NCI-H524 treated with DMSO at 0.1 percent for 48 hours (cell line): ENCODE data around the gene SATB1.
"Not testable (repeated sequence)": the region's sequence is repeated elsewhere in the genome, so short reads cannot be mapped to it uniquely, and the experiment has no call there.

Experiments
- DNase-seq: peaks from one replicate; lab custom pipeline; 2025; lab: John Stamatoyannopoulos, UW

SATB1 gene

DNA sequence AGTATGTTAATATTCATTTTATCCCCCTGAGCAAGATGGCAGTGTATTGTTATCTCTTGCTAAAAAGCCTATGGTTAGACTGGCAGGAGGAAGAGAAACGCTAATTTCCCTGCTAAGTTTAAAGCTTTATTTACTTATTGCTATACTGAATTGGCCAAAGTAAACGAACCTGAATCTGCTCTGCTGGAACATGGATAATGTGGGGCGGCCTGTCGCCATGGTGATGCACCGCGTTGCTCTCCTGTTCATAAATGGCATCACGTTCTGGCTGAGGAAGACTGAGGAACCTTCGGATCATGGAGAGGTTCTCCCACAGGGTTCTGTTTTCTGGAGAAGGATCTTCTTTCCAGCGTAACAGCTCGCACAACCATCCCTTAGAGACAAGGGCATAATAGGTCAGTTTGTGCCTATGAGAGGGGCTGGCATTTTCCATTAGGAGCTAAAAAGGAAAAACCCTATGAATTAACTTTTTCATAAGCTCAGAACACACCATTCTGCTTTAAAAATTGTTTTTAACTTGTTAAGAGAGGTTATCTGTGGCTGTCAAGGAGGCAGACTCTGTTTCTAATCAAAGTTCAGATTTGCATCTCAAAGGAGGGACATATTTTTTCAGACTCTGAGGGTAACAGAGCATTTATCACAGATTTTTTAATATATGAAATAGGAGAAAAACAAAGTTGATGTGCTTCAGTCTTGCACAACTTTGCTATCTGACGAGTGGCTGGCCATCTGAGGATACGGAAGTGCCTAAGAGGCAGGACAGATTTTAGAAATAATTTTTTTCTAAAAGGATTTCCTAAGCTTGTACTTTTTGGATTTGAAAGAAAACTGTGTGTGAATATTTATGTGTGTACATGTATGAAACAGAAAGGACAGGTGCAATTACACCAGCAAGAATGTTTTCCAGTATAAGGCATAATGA lies 73.1 kb downstream of the SATB1 start:
- DNase-seq: no peak

DNA sequence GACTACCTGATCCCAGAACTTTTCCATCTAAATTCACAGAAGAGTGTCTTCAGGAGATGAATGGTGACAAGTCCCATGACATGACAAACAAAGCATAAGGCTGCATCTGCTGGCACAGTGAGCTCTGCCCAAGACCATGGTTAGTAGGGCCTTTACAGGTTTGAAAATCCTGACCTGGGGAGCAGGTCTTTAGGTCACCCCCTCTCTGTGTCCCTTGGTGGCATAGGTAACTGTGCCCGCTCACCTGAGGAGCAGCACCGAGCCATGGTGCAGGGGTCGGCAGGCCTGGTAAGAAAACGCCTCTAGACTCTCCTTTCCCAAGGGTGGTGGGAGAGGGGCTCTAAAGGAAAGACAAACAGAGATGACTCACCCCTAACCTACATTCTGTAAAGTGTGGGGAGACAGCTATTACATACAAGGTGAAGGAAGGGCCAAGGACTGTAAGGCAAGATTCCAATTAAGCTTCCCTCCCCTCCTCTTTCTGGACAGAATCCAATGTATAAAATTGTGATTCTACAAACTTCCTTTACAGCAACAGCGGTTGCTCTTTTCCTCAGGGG lies 74.0 kb downstream of the SATB1 start:
- DNase-seq: no peak

GRCh38 chr3:18349197-18349798 lies 75.8 kb downstream of the SATB1 start:
- no peak for DNase-seq

- DNase-seq: no peak
Observed at GRCh38 chr3:18346097-18346496, 79.0 kb downstream of the SATB1 start.

DNA sequence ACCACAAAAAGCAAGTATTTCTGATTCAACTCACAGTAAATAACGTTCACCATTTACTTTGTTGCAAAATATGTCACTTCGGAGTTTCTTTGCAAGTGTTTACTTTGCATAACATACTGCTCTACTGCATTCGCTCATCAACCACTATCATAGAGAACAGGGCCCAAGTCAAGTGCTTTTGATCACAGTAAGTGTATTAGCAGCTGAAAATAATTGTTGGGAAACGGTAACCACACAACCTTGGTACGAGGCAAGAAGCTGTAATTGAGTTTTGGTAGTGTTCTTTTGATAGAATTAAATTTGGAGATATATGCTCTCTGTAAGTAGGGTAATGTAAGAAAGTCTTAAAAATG lies 80.1 kb downstream of the SATB1 start:
- no peak for DNase-seq

DNA sequence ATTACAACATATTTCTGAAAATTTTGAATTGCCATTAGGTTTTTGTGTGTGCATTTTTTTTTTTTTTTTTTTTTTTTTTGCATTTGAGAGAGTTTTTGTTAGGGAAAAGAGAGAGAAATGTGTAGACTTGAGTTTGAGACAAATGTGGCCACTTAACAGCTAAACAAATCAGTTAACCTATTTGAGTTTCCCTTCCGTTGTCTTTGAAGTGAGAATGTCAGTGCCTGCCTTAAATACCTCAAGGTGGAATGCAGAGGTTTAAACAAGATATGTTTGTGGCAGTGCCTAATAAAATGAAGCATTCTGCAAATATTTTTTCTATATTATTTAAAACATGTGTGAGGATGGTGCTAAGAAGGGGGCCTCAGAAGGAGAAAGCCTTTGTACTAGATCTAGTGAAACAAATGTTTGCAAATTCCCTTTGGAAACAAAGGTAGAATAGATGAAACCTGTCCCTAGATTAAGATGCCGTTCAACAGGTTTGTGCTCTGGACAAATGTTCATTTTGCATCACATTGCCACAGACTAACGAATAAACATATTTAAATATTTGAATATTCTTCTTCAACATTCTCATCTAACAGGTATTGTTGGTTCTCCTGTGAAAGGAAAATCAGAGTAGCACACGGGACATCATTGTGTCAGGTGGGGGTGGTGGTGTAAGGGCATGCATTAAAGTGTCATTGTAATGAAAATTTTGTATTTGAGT lies 80.7 kb downstream of the SATB1 start:
- DNase-seq: no peak

DNA sequence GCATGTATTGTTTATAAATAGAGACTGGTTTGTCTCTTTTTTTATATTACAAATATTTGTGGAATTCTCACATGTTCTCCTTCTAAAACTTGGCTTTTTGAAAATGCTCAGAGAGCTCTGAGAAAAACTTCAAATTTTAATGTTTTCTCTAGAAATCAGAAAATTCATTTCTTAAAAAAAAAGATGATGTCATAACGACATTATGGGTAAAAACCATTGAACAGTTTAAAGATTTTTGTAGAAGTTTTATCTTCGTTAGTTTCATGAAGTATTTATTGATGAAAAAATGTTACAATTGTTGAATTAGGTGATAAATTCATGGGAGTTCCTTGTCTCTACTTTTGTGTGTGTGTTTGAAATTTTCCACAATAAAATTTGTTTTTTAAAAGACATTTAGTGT lies 81.3 kb downstream of the SATB1 start:
- no peak for DNase-seq

DNA sequence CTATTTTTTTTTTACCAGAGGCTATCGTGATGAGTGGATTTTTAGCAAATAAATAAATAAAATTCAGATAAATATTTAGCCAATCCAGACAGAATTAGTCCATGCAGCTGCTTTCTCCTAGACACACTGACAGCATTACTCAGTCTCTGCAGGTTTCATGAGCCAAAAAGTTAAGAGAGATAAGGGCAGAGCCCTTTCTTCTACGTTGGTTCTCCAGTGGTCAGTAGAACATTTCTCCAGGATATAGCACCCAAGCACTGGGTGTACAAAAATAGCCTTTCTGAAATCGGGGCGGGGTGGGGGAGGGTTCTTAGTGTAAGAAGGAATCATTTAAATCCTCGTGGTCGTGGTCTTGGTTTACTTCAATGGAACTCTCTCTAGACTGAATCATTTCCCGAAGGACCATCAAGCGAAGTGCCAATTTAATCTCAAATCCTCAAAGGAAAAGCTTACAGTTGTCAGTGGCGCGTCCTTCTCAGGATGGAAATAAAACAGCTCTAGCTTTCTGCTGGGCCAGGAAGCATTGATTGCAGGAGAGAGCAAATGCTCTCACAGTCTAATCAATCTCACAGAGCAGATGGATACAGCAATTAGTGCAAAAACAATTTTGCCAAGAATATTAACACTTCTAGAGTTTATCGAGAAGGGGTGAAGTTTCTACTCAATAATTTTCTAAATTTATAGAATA lies 86.2 kb downstream of the SATB1 start:
- no peak for DNase-seq

DNA sequence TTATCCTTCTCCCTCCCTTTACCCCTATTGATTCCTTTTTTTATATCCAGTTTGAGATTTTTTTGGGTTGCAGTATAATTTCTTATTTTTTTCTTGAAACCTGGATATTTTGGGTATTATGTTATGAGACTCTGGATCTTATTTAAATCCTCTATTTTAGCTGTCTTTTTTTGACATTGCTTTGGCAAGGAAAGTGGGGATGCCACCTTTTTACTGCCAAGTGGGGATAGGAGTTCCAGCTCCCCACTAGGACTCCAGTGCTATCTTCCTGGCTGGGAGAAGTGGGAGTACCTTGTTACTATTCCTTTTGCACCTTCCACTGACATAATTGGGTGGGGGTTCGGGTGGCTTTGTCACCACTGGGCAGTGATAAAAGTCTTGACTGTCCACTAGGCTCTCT lies 87.9 kb downstream of the SATB1 start:
- no peak for DNase-seq

GRCh38 chr3:18334837-18335601 lies 90.1 kb downstream of the SATB1 start:
- DNase-seq: no peak

DNA sequence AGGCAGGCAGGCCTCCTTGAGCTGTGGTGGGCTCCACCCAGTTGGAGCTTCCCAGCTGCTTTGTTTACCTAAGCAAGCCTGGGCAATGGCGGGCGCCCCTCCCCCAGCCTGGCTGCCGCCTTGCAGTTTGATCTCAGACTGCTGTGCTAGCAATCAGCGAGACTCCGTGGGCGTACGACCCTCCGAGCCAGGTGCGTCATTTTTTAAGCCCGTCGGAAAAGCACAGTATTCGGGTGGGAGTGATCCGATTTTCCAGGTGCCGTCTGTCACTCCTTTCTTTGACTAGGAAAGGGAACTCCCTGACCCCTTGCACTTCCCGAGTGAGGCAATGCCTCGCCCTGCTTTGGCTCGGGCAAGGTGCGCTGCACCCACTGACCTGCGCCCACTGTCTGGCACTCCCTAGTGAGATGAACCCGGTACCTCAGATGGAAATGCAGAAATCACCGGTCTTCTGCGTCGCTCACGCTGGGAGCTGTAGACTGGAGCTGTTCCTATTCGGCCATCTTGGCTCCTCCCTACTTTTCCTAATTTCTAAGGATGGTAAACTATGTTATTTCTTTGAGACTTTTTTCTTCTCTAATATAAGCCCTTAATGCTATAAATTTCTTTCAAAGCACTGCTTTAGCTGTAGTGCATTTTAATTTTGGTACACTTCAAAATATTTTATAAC lies 94.2 kb downstream of the SATB1 start:
- DNase-seq: not testable (repeated sequence)

- no peak for DNase-seq
Observed at GRCh38 chr3:18308096-18308650, 117.0 kb downstream of the SATB1 start.

- no peak for DNase-seq
Observed at GRCh38 chr3:18307529-18307928, 117.6 kb downstream of the SATB1 start.

GRCh38 chr3:18302517-18302916 lies 122.6 kb downstream of the SATB1 start:
- no peak for DNase-seq

DNA sequence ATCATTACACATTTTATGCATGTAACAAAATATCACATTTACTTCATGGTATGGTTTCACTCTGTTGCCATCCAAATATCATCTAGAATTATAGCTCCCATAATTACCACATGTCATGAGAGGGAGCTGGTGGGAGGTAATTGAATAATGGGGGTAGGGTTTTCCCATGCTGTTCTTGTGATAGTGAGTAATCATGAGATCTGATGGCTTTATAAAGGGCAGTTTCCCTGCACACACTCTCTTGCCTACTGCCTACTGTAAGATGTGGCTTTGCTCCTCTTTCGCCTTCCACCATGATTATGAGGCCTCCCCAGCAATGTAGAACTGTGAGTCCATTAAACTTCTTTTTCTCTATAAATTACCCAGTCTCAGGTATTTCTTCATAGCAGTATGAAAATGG lies 123.4 kb downstream of the SATB1 start:
- no peak for DNase-seq

DNA sequence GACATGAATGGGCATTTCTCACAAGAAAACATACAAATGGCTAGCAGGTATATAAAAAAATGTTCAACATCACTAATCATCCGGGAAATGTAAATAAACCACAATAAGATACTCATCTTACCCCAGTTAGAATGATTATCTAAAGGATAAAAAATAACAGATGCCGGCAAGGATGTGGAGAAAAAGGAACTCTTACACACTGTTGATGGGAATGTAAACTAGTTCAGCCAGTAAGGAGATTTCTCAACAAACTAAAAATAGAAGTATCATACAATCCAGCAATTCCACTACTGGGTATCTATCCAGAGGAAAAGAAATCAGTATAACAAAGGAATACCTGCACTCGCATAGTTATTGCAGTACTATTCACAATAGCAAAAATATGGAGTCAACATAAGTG lies 124.2 kb downstream of the SATB1 start:
- no peak for DNase-seq

GRCh38 chr3:18297126-18297525 lies 128.0 kb downstream of the SATB1 start:
- no peak for DNase-seq
